Astrocyte of the cerebellum (primary cell): Measurements from ENCODE around the gene RNF130.

Experiments used
- DNase-seq: peaks from one replicate; pipeline ENCODE4 v3.0.0-alpha.2; 2011; ENCODE audit warnings: low read depth
- H3K4me3 ChIP-seq: 2 replicates; pipeline ENCODE4 v1.5.1; 2011; ENCODE audit warnings: mild to moderate bottlenecking, low read depth, low read length, moderate library complexity
- CTCF ChIP-seq: IDR thresholded peaks from 2 replicates; pipeline ENCODE4 v1.5.1; 2012; ENCODE audit warnings: low read length, low read depth, moderate library complexity, mild to moderate bottlenecking; ENCODE audit errors: missing control alignments
- in situ Hi-C: cut with HindIII; loops from 2 replicates; pipeline ENCODE4 v1.10.0; 2017; ENCODE audit warnings: low sequenced_read_pairs

RNF130 gene

DNA sequence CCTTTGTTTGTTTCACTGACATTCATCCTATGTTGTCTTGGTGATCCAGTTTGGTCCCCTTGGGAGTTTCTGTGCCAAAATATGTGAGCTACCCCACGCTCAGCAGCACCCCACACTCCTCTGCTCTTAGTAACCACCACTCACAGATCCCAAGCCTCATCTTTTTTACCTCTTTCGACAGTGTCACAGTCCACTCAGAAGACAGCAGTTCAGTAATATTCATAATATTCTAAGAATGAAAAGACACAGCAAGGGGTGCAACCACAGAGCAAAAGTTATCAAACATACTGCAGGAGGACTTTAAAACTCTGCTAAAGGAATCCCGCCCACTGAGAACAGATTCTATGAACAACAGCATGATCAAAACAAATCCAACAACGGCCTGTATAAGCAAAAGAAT lies 28.2 kb downstream of the RNF130 start:
- DNase-seq: peak; percentile 74
- in situ Hi-C loops: no loop called here
- H3K4me3 ChIP-seq: no peak overlapping the region
- no peak for TF ChIP-seq CTCF

GRCh38 chr5:180041301-180042274 lies 30.0 kb downstream of the RNF130 start:
- no peak for TF ChIP-seq CTCF
- no peak overlapping the region for H3K4me3 ChIP-seq
- no peak for DNase-seq
- in situ Hi-C loops: no loop called here

DNA sequence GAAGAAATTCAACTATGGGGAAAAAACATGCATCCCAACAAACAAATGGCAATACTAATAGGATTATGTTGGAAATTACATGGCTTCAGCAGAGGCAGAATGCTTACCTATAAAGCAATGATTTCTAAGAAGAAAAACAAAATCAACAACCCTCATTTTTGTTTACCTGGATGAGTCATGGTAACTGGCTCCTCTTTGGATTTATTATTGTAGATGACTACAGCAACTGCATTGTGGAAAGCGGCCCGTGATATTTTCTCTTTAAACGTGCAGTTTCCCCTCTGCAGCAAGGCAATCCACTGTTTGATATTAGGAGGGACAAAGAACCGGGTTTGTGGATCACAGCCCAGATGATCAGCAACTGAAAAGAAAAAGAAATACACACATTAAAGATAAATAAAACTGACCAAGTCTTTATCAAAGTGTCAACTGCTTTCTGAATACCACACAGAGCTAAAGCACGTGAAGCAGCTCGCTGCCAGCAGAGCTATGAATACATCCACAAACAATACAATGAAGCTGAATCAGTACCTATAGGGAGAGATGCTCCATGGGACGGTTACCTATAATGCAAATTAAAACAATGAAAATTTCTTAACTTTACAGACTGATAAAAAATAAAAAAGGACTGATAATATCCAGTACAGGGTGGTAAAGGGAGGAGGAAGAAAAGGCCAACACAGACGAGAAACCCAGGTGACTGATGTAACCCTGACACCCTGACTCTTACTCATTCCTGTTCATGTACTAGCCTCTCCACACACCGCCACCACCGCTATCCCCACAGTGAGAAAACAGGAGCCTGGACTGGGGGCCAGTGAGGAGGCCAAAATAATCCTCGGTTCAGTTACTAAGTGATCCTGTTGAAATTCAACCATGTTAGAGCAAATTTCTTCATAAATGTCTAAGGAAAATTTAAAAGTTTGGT lies 31.0 kb downstream of the RNF130 start:
- no peak for DNase-seq
- TF ChIP-seq CTCF: no peak
- no peak overlapping the region for H3K4me3 ChIP-seq
- in situ Hi-C loops: no loop called here

DNA sequence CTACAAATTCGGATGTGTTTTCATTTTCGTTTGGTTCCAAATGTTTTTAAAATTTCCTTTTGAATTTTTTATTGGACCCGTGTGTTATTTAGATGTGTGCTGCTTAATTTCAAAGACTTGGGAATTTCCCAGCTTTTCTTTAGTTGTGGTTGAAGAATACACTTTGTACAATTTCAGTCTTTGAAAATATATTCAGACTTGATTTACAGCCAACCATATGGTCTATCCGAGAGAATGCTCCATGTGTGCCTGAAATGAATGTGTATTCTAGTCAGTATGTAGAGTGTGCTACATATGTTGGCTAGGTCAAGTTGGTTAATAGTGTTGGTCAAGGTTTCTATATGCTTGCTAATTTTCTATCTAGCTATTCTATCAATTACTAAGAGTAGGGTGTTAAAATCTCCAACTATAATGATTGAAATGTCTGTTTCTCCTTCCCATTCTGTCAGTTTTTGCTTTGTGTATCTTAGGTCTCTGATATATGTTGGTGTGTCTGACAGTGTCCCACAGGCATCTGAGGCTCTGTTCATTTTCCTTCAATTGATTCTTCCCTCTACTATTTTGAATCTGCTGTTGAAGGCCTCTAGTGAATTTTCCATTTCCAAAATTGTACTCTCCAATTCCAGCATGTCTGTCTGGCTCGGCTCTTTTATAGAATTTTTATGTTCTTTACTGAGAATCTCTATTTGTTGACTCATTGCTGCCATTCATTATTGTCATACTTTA lies 36.2 kb downstream of the RNF130 start:
- no peak for TF ChIP-seq CTCF
- DNase-seq: no peak
- no peak overlapping the region for H3K4me3 ChIP-seq
- in situ Hi-C loops: no loop called here

- TF ChIP-seq CTCF: no peak
- DNase-seq: no peak
- H3K4me3 ChIP-seq: no peak overlapping the region
- in situ Hi-C loops: no loop called here
Measured at GRCh38 chr5:180034564-180034963, 37.0 kb downstream of the RNF130 start.
